Nephron (organoid): ENCODE measurements around the gene TOE1.
A peak's percentile ranks its signal among the peaks of the same experiment; 100 is the strongest.

Source experiments
- H3K27ac Mint-ChIP-seq, 3 experiments: 2 replicates each; pipeline ENCODE4 v1.8.0; 2020; ENCODE audit warnings: mixed read lengths in 3 of 3, mild to moderate bottlenecking in 2 of 3, moderate library complexity in 1 of 3
- H3K27me3 Mint-ChIP-seq: 2 replicates; pipeline ENCODE4 v1.8.0; 2021; ENCODE audit warnings: low read depth, mild to moderate bottlenecking, moderate library complexity, mixed read lengths
- H3K36me3 Mint-ChIP-seq: 2 replicates; pipeline ENCODE4 v1.8.0; 2020; ENCODE audit warnings: low read depth, mixed read lengths
- H3K4me1 Mint-ChIP-seq: 2 replicates; pipeline ENCODE4 v1.8.0; 2020; ENCODE audit warnings: mixed read lengths
- H3K4me3 Mint-ChIP-seq, 3 experiments: 2 replicates each; pipeline ENCODE4 v1.8.0; 2020; ENCODE audit warnings: mild to moderate bottlenecking in 3 of 3, mixed read lengths in 3 of 3, moderate library complexity in 2 of 3
- H3K9me3 Mint-ChIP-seq: 2 replicates; pipeline ENCODE4 v1.8.0; 2020; ENCODE audit warnings: mixed read lengths
- TF ChIP-seq, protein P1 (sequence below), 3 experiments: fragments of 200-600 bp; sonication (generic); IDR thresholded peaks; one replicate each; pipeline ENCODE4 v1.5.0; 2021; ENCODE audit warnings: antibody characterized with exemption in 3 of 3; ENCODE audit not compliant: unreplicated experiment in 3 of 3

Gene TOE1

DNA sequence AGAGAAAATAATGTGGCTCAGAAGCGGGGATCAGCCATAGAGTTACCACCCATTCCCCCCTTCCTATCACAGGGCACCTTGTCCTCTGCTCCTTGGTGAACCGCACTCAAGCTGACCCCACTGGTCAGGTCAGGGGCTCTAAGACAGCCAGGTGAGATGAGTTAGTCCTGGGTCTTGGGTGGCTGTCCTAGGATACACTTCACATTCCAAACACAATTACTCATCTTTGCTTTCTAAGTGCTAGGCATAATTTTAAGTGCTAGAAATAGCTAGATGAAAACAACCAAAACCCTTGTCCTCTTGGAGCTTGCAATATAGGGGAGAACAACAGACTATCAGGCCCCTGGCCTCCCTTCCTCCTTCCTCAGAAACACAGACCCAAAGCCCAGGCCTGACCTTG, 8.1 kb downstream of the TOE1 start:
- peaks cover 13% of the 10 kb centered on the region for H3K4me1 Mint-ChIP-seq
- no peak overlapping the region for H3K27ac Mint-ChIP-seq

DNA sequence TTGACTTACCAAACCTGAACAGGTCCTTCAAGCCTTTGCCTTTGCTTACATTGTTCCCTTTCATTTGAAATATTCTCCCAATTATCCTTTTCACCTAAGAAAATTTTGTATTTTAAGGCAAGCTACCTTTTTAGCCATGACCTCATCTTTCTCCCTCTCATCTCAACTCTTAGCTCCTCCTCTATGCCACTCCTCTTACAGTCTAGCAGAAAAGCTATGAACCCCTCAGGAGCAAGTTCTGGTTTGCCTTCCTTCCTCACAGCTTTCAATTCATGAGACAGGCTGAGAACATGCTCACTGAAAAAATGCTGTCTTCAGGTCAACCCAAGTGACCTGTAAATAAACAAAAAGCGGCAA, 8.6 kb downstream of the TOE1 start:
- Mint-ChIP-seq H3K27me3 (peaks cover 4% of the 10 kb centered on the region), H3K4me1 (peaks cover 13% of the 10 kb centered on the region), H3K27ac (peak overlapping the region in 1 of 3 experiments; percentile 5)

More for the DNA sequence above, 8.1 kb downstream of the TOE1 start:
- Mint-ChIP-seq H3K27me3 (peaks cover 4% of the 10 kb centered on the region), H3K9me3 (no peaks in the 10 kb centered on the region), H3K36me3 (peaks cover 24% of the 10 kb centered on the region), H3K4me3 (no peak overlapping the region)
- TF ChIP-seq, protein P1, sequence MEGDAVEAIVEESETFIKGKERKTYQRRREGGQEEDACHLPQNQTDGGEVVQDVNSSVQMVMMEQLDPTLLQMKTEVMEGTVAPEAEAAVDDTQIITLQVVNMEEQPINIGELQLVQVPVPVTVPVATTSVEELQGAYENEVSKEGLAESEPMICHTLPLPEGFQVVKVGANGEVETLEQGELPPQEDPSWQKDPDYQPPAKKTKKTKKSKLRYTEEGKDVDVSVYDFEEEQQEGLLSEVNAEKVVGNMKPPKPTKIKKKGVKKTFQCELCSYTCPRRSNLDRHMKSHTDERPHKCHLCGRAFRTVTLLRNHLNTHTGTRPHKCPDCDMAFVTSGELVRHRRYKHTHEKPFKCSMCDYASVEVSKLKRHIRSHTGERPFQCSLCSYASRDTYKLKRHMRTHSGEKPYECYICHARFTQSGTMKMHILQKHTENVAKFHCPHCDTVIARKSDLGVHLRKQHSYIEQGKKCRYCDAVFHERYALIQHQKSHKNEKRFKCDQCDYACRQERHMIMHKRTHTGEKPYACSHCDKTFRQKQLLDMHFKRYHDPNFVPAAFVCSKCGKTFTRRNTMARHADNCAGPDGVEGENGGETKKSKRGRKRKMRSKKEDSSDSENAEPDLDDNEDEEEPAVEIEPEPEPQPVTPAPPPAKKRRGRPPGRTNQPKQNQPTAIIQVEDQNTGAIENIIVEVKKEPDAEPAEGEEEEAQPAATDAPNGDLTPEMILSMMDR (IDR thresholded peaks at IDR 0.05; ENCODE audit: unreplicated experiment in 3 of 3) = no peak

DNA sequence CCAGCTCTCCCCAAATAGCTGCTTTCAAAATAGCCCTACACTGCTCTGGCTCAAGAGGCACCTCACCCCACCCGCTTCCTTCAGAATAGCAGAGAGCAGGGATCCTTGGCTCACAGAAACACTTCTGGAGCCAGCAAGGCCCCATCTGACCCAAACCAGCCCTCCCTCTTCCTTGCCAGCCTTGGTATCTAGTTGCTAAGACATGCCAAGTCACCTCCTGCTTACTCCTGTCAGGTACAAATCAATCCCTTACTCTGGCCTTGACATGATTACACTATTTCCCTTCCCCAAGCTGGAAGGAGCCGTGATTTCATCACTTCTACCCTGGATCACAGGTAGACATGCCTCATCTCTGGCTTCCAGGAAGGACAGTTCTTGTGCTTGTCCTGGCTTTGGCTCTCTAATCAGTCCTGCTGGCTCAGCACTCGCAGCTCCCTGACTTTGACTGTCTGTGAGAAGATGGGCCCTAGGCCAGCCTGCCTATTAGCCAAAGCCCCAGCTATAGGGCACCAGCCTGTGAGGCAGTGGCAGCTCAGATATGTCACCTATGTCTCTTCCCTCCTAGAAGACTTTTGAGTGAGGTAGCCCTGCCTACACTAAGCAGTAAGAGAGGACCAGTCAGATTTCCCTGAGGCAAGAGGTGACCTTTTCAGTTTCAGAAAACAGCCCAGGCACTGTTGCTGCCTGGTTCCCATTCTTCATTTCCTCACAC, 9.2 kb downstream of the TOE1 start:
- Mint-ChIP-seq H3K4me3 (no peak overlapping the region), H3K4me1 (peaks cover 13% of the 10 kb centered on the region), H3K27me3 (peaks cover 4% of the 10 kb centered on the region), H3K9me3 (no peaks in the 10 kb centered on the region), H3K27ac (peak overlapping the region in 1 of 3 experiments; percentile 5), H3K36me3 (peaks cover 15% of the 10 kb centered on the region)
- TF ChIP-seq, protein P1 (IDR thresholded peaks at IDR 0.05; ENCODE audit: unreplicated experiment in 3 of 3) = no peak

More for the DNA sequence above, 8.6 kb downstream of the TOE1 start:
- no peaks in the 10 kb centered on the region for H3K9me3 Mint-ChIP-seq
- TF ChIP-seq, protein P1 (IDR thresholded peaks at IDR 0.05; ENCODE audit: unreplicated experiment in 3 of 3) = no peak
- H3K4me3 Mint-ChIP-seq = no peak overlapping the region
- peaks cover 20% of the 10 kb centered on the region for H3K36me3 Mint-ChIP-seq

DNA sequence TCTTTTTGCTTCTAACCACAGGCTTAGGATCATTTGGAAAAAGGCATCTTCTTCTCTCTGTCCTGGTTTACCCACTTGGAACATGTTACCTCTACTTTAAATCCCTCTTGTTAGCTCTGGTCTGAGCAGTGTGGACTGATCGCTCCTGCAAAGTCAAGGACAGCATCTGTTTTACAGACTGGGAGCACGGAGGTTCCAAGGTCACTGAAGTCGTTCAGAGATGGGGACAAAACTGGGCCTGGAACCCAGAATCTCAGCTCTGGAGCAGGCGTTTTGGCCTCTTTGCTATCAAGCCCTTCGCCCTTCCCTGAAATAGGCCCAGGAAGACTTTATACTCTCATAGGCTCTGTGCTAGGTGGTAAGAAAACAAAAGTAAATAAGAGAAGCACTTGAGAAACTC, 11.5 kb downstream of the TOE1 start:
- no peaks in the 10 kb centered on the region for H3K9me3 Mint-ChIP-seq
- TF ChIP-seq, protein P1 (IDR thresholded peaks at IDR 0.05; ENCODE audit: unreplicated experiment in 3 of 3) = no peak
- H3K27ac Mint-ChIP-seq = no peak overlapping the region
- no peak overlapping the region for H3K4me3 Mint-ChIP-seq
- H3K27me3 Mint-ChIP-seq = peaks cover 4% of the 10 kb centered on the region
- no peaks in the 10 kb centered on the region for H3K36me3 Mint-ChIP-seq
- peaks cover 13% of the 10 kb centered on the region for H3K4me1 Mint-ChIP-seq

DNA sequence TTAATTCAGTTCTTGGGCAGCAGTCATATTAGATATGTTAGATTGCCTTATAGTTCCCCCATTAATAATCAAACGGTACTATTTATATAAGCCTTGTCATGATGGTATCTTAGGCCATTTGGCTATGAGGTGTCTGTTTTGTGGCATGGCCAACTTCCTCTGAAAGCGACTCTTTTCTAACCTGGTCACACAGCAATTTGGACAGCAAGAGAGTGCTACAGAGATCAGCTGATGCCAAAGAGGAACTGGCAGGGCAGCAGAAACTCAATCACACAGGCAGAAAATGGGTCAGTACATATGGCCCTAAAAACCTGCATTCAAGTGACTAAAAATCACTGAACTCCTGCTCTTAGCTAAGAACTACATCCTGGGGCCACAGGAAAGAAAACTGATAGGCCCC, 13.7 kb downstream of the TOE1 start:
- Mint-ChIP-seq H3K27ac (no peak overlapping the region), H3K27me3 (peaks cover 4% of the 10 kb centered on the region), H3K9me3 (no peaks in the 10 kb centered on the region), H3K36me3 (no peaks in the 10 kb centered on the region), H3K4me1 (peaks cover 6% of the 10 kb centered on the region), H3K4me3 (no peak overlapping the region)
- TF ChIP-seq, protein P1 (IDR thresholded peaks at IDR 0.05; ENCODE audit: unreplicated experiment in 3 of 3) = no peak

DNA sequence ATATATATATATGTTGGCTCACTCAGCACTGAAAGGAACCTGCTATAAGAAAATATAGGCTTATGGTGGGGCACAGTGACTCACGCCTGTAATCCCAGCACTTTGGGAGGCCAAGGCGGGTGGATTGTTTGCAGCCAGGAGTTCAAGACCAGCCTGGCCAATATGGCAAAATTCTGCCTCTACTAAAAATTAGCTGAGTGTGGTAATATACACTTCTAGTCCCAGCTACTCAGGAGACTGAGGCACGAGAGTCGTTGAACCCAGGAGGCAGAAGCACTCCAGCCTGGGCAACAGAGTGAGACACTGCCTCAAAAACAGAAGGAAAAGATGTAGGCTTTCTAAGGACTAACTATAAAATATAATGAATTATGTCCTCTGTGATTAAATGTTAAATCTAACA, 14.9 kb downstream of the TOE1 start:
- TF ChIP-seq, protein P1 (IDR thresholded peaks at IDR 0.05; ENCODE audit: unreplicated experiment in 3 of 3) = no peak
- Mint-ChIP-seq H3K27ac (no peak overlapping the region), H3K4me1 (peaks cover 3% of the 10 kb centered on the region), H3K9me3 (no peaks in the 10 kb centered on the region), H3K36me3 (no peaks in the 10 kb centered on the region), H3K4me3 (no peak overlapping the region), H3K27me3 (no peaks in the 10 kb centered on the region)
